ENCODE results near the gene CIAPIN1.
"Not testable (repeated sequence)": the region's sequence is repeated elsewhere in the genome, so short reads cannot be mapped to it uniquely, and the experiment has no call there.

CIAPIN1 gene

GRCh38 chr16:57476546-57477410, 29.6 kb upstream of the CIAPIN1 start:
- DNase-seq: peak; percentile 39

DNA sequence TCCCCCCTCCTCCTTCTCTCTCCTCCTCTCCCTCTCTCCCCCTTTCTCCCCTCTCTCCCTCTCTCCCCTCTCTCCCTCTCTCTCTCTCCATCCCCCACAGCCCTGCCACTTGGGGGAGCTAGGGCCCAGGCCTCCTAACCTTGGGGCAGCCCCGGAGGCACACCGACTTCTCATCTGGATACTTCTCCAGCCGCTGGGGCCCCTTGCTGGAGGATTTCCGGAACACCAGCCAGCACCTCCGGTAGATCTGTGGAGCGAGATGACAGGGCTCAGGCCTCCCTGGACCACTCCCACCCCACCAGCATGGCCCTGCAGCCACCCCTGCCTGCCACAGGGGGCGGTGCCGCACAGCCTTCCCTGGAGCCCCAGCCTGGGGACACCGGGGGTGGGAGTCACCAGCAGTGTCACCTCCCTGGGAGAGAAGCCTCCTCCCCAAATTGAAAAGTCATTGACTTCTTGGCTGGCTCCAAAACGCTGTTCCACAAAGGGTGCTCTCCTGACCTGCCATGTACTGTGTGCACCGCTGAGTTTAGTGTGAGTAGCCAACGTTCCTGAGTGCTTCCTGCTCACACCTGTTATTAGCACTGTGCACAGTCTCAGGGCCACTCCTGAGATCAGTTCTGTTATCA, 28.6 kb upstream of the CIAPIN1 start:
- peak; percentile 93 for DNase-seq

GRCh38 chr16:57474671-57475661, 27.8 kb upstream of the CIAPIN1 start:
- DNase-seq: no peak

DNA sequence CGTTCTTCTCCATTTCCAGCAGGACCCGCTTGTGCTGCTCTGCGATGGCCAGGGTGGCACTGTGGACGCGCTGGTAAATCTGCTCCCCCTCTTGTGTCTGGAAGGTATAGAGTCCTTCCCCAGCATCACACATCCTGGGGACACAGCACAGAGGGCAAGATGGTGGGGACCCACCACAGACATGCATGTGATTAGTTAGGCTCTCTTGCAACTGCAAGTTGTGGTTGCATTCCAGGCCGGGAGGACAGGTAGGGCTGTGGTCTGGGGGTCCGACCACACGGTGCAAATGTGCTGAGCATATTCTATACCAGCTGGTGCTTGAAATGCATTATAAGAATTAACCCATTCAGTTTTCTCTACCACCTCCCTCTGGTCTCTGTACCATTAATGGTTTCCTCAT, 26.7 kb upstream of the CIAPIN1 start:
- DNase-seq: no peak

- no peak for DNase-seq
Measured at GRCh38 chr16:57473176-57473840, 26.1 kb upstream of the CIAPIN1 start.

GRCh38 chr16:57472665-57473060, 25.5 kb upstream of the CIAPIN1 start:
- no peak for DNase-seq

- no peak for DNase-seq
Measured at GRCh38 chr16:57471852-57472664, 24.9 kb upstream of the CIAPIN1 start.

GRCh38 chr16:57471209-57471608, 24.0 kb upstream of the CIAPIN1 start:
- DNase-seq: no peak

DNA sequence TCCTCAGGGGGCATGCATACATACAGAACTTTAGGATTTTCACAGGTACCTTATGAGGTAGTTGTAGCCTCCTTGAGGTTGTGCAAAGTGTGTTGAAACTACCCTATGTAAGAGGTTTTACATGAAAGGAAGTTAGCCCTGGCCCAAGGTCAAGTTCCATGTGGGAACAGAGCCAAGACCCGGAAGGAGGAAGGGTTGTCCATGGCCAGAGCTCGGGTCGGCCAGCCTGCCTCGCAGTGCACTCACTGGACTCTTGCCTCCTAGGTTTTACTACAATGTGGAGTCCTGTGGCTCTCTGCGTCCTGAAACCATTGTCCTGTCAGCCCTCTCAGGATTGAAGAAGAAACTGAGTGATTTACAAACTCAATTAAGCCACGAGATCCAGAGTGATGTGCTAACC, 23.5 kb upstream of the CIAPIN1 start:
- no peak for DNase-seq

DNA sequence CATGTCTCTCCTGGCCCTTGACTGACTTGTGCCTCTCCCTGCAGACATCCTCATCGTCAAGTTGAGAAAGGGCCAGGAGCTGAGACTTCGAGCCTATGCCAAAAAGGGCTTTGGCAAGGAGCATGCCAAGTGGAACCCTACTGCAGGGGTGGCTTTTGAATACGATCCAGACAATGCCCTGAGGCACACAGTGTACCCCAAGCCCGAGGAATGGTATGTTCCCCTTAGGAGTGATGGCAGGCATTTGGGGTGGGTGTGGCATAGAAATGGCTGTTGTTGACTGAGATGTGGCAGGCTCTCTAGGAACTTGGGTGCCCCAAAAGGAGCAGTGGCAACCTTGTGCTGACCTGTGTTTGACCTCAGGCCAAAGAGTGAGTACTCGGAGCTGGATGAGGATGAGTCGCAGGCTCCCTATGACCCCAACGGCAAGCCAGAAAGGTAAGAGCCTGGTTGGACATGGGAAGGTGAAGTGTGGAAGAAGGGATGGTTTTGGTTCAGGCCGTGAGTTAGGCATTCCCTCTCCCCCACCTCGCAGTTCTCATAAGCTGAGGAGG, 22.8 kb upstream of the CIAPIN1 start:
- DNase-seq: no peak

DNA sequence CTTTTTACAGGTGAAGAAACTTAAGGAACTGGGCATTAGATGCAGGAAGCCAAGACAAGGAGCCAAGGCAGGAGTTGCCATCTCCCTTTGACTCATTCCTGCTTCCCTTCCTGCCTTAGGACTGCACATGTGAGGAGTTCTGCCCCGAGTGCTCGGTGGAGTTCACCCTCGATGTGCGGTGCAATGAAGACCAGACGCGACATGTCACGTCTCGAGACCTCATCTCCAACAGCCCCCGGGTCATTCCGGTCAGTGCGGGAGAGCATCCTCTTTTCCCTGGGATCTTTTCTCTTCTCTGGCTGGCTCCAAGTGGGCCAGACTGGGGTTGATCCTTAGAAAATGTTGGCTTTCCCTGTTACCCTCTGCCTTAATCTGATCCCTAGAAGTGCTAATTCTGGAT, 21.9 kb upstream of the CIAPIN1 start:
- DNase-seq: no peak

DNA sequence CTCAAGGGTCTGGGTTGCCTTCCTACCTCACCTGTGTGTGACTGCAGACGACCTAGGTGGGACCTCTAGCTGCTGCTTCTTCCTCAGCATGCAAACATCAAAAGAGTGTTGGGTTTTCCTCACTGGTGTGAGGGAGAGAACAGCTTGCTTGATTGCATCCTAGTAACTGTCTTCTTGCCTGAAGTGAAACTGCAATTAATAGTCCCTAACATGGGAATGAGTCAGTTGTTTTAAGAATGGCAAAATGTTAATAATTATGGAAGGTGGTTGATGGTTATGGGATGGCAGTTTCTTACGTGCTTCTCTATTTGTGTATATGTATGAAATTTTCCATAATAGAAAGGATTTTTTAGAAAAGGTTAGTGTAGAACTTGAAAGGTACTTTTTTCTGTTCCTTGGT, 21.2 kb upstream of the CIAPIN1 start:
- no peak for DNase-seq

DNA sequence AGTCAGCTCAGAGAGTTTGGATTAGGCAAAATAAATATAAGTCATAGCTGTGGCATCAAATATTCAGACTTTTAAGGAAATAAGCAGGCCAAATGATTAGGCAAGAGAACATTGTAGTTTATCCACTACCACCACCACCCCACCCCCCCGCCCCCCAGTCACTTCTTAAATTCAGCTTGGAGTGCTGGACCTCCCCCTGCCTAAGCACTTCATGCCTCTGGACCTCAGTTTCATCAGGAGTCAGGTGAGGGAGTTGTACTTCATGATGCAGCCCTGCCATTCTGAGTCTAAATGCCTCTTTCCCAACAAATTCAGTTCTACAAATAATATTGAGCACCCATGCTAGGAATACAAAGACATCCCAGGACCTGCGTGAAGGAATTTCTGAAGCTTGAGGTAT, 17.3 kb upstream of the CIAPIN1 start:
- DNase-seq: no peak

DNA sequence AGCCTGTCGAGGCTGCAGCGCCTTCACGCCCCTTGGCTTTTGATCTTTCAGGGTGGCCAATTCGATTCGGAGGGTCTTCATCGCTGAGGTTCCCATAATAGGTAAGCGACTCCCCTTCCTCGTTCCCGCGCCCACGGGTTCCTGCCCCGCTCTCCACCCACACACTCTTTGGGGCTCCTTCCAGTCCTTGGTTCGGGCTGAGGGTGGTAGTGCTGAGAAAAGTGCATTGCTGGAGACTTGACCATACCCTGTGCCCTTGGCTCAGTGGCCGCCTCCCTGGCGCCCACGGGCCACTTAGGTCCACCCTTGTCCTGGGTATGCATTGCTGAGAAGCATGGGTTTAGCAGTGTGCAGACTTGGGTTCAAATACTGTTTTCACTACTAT, 15.8 kb upstream of the CIAPIN1 start:
- DNase-seq: no peak

- DNase-seq: peak; percentile 95
Measured at GRCh38 chr16:57462209-57462977, 15.2 kb upstream of the CIAPIN1 start, which contains the start of gene POLR2C. Gene POLR2C (plus strand): TSS chr16:57462679. CDS start chr16:57462725, 46 bp downstream.

DNA sequence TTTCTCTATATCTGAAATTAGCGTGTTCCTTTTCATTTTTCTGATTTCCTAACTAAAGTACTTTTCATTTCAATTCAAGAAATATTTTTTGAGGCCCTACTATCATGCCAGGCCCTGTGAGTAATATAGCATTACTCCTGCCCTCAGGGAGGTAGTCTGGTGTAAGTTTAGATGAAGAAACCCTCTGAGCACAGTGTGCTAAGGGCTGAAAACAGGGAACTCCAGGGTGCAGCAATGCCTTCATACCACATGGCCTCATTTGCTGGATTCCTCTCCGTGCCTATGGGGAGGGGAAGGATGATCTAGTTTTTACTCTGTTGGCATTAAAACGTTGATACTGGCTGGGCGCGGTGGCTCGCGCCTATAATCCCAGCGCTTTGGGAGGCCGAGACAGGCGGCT, 4.8 kb upstream of the CIAPIN1 start:
- no peak for DNase-seq

- peak; percentile 62 for DNase-seq
Measured at GRCh38 chr16:57446531-57447185, 527 bp downstream of the CIAPIN1 start.

- DNase-seq: no peak
Measured at GRCh38 chr16:57445510-57445909, 1.7 kb downstream of the CIAPIN1 start.

DNA sequence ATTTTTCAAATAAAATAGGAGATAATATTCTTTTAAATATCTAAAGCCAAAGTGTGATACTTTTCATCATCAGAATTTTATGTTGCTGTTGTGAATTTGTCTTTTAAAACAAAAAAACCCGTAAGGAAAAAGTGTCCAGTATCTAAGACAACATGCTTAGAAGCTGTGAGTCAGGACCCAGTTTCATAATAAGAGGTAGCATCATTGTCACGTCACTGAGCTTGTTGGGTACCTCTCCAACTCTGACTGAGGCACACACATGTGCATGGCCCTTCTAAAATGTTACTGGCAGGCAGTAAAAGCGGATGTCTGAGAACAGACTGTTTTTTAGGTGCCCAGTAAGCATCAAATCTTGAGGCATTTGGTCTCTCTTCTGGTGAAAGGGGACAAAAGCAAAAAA, 2.5 kb downstream of the CIAPIN1 start:
- no peak for DNase-seq

DNA sequence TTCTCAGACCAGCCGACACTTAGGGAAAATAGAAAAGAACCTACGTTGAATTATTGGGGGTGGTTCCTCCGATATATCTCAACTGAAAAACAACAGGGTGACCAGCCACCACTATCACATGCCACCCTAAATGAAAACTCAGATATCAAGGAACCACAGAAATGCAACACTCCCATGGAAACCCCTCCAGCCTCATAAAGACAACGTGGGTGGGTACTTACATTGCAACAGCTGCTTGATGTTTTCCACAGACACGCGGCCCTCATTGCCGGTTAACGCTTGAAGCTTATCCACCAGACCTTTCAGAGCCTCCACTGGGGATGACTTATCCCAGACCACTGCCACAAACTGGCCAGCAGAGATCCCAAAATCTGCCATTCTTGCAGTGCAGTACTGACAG, 6.6 kb downstream of the CIAPIN1 start:
- not testable (repeated sequence) for DNase-seq

All from hematopoietic multipotent progenitor cell treated with erythropoietin and hydrocortisone succinate and interleukin-3 and kit ligand, for 4 days (in vitro differentiated cells).